Caco-2 (cell line): ENCODE data around the gene DOCK4. TPM values are rescaled to one million over a fixed set of nuclear protein-coding genes. Genes with fewer than 3 reads are reported as not detected.

ENCODE experiments used
- BruUV-seq: library from RNA; stranded (reverse); fragments of 400-500 nt; replicated peaks from 2 replicates; lab custom pipeline; 2021; lab: Mats Ljungman, UMichigan
- CTCF ChIA-PET: fragments of 300-600 bp; sonication (Branson Sonifier 250); formaldehyde crosslinking; loops from one replicate; lab custom pipeline; 2022; ENCODE audit warnings: antibody characterized with exemption; lab: Charles Lee
- POLR2A ChIA-PET: fragments of 300-600 bp; sonication (Branson Sonifier 250); formaldehyde crosslinking; loops from one replicate; lab custom pipeline; 2022; ENCODE audit warnings: antibody characterized with exemption; lab: Charles Lee
- DNase-seq, 2 experiments: peaks; one replicate each; pipeline versions ENCODE4 v3.0.0 to v3.0.0-alpha.2; 2020 to 2022
- H3K27me3 ChIP-seq: replicated peaks from 2 replicates; pipeline ENCODE4 v1.6.0; 2011; ENCODE audit warnings: low read length; ENCODE audit not compliant: control insufficient read depth, insufficient read depth
- H3K36me3 ChIP-seq: 2 replicates; pipeline ENCODE4 v1.5.1; 2011; ENCODE audit warnings: low read length; ENCODE audit not compliant: control insufficient read depth, insufficient read depth
- H3K4me1 ChIP-seq: fragments of 250-450 bp; sonication (Bioruptor Pico); 2 replicates; pipeline ENCODE4 v1.5.1; 2020; ENCODE audit warnings: mild to moderate bottlenecking
- H3K4me3 ChIP-seq: 2 replicates; pipeline ENCODE4 v1.5.1; 2011; ENCODE audit warnings: low read depth, mild to moderate bottlenecking, control low read depth, low read length
- H3K9me3 ChIP-seq: fragments of 250-450 bp; sonication (Bioruptor Pico); 2 replicates; pipeline ENCODE4 v1.5.1; 2020; ENCODE audit warnings: mild to moderate bottlenecking, moderate library complexity
- H3K27ac Mint-ChIP-seq: one replicate; pipeline ENCODE4 v1.8.0; 2022; ENCODE audit warnings: mixed read lengths; ENCODE audit not compliant: unreplicated experiment
- H3K27me3 Mint-ChIP-seq: one replicate; pipeline ENCODE4 v1.8.0; 2022; ENCODE audit warnings: mixed read lengths; ENCODE audit not compliant: insufficient read depth, unreplicated experiment
- H3K36me3 Mint-ChIP-seq: one replicate; pipeline ENCODE4 v1.8.0; 2022; ENCODE audit warnings: mild to moderate bottlenecking, mixed read lengths; ENCODE audit not compliant: insufficient read depth, unreplicated experiment
- H3K4me1 Mint-ChIP-seq: one replicate; pipeline ENCODE4 v1.8.0; 2022; ENCODE audit warnings: low read depth, mixed read lengths; ENCODE audit not compliant: unreplicated experiment
- H3K4me3 Mint-ChIP-seq: one replicate; pipeline ENCODE4 v1.8.0; 2022; ENCODE audit warnings: mild to moderate bottlenecking, moderate library complexity, mixed read lengths; ENCODE audit not compliant: unreplicated experiment
- H3K9me3 Mint-ChIP-seq: one replicate; pipeline ENCODE4 v1.8.0; 2022; ENCODE audit warnings: mixed read lengths; ENCODE audit not compliant: unreplicated experiment
- intact Hi-C: fragments of 100-400 bp; cut with micrococcal nuclease; formaldehyde crosslinking; loops from one replicate; pipeline ENCODE4 v1.10.0; 2022; ENCODE audit not compliant: unreplicated experiment
- total RNA-seq: library from RNA; stranded (reverse); gene quantifications from 2 replicates; pipeline ENCODE4 v1.2.3, GENCODE V29; 2022
- TF ChIP-seq, protein P1 (sequence below), 2 experiments: fragments of 200-600 bp in 1 of 2; IDR thresholded peaks; 1 replicate in 1 of 2; 2 replicates in 1 of 2; pipeline versions ENCODE4 v1.5.1 to v1.8.0; 2011 to 2022; ENCODE audit warnings: antibody characterized with exemption in 1 of 2, control low read depth in 1 of 2, inconsistent platforms in 1 of 2, low read depth in 1 of 2, low read length in 1 of 2, mild to moderate bottlenecking in 1 of 2, moderate library complexity in 1 of 2; ENCODE audit not compliant: insufficient read depth in 1 of 2, severe bottlenecking in 1 of 2, unreplicated experiment in 1 of 2

Gene DOCK4
- total RNA-seq, 1 experiment from 2014 or later, result 2.0 TPM

- CTCF ChIA-PET, result no interaction called here
- H3K27me3 Mint-ChIP-seq, result no peaks in the 10 kb centered on the region
- H3K4me1 Mint-ChIP-seq, result no peaks in the 10 kb centered on the region
- H3K4me3 ChIP-seq, result no peak overlapping the region
- no peaks in the 10 kb centered on the region for H3K36me3 Mint-ChIP-seq
- no peak overlapping the region for H3K4me3 Mint-ChIP-seq
- H3K4me1 ChIP-seq, result no peaks in the 10 kb centered on the region
- DNase-seq, result no peak
- no peak overlapping the region for H3K27ac Mint-ChIP-seq
- no peaks in the 10 kb centered on the region for H3K36me3 ChIP-seq
- TF ChIP-seq, protein P1, sequence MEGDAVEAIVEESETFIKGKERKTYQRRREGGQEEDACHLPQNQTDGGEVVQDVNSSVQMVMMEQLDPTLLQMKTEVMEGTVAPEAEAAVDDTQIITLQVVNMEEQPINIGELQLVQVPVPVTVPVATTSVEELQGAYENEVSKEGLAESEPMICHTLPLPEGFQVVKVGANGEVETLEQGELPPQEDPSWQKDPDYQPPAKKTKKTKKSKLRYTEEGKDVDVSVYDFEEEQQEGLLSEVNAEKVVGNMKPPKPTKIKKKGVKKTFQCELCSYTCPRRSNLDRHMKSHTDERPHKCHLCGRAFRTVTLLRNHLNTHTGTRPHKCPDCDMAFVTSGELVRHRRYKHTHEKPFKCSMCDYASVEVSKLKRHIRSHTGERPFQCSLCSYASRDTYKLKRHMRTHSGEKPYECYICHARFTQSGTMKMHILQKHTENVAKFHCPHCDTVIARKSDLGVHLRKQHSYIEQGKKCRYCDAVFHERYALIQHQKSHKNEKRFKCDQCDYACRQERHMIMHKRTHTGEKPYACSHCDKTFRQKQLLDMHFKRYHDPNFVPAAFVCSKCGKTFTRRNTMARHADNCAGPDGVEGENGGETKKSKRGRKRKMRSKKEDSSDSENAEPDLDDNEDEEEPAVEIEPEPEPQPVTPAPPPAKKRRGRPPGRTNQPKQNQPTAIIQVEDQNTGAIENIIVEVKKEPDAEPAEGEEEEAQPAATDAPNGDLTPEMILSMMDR (IDR thresholded peaks at IDR 0.05; ENCODE audit: insufficient read depth in 1 of 2, low read depth in 1 of 2, low read length in 1 of 2, severe bottlenecking in 1 of 2, unreplicated experiment in 1 of 2), result no peak
- POLR2A ChIA-PET, result no interaction called here
- H3K9me3 ChIP-seq, result no peaks in the 10 kb centered on the region
- BruUV-seq, result no TSS peak
- no peaks in the 10 kb centered on the region for H3K9me3 Mint-ChIP-seq
- intact Hi-C loops, result no loop called here
- no peaks in the 10 kb centered on the region for H3K27me3 ChIP-seq
These were observed 18.0 kb upstream of the DOCK4 start for GRCh38 chr7:112224186-112224585.

GRCh38 chr7:112223310-112223709 lies 17.1 kb upstream of the DOCK4 start:
- ChIA-PET POLR2A (no interaction called here), CTCF (no interaction called here)
- Histone ChIP-seq H3K4me3 (no peak overlapping the region), H3K36me3 (no peaks in the 10 kb centered on the region), H3K4me1 (no peaks in the 10 kb centered on the region), H3K9me3 (no peaks in the 10 kb centered on the region), H3K27me3 (no peaks in the 10 kb centered on the region)
- no peaks in the 10 kb centered on the region for H3K36me3 Mint-ChIP-seq
- H3K27me3 Mint-ChIP-seq, result no peaks in the 10 kb centered on the region
- TF ChIP-seq, protein P1 (IDR thresholded peaks at IDR 0.05; ENCODE audit: insufficient read depth in 1 of 2, low read depth in 1 of 2, low read length in 1 of 2, severe bottlenecking in 1 of 2, unreplicated experiment in 1 of 2), result no peak
- H3K4me1 Mint-ChIP-seq, result no peaks in the 10 kb centered on the region
- H3K4me3 Mint-ChIP-seq, result no peak overlapping the region
- intact Hi-C loops, result no loop called here
- BruUV-seq, result no TSS peak
- H3K9me3 Mint-ChIP-seq, result no peaks in the 10 kb centered on the region
- no peak overlapping the region for H3K27ac Mint-ChIP-seq
- DNase-seq, result no peak

GRCh38 chr7:112220877-112221434 lies 14.8 kb upstream of the DOCK4 start:
- no peaks in the 10 kb centered on the region for H3K36me3 ChIP-seq
- Mint-ChIP-seq H3K36me3 (no peaks in the 10 kb centered on the region), H3K4me3 (no peak overlapping the region), H3K9me3 (no peaks in the 10 kb centered on the region), H3K4me1 (peaks cover 6% of the 10 kb centered on the region), H3K27ac (no peak overlapping the region), H3K27me3 (no peaks in the 10 kb centered on the region)
- H3K9me3 ChIP-seq, result no peaks in the 10 kb centered on the region
- TF ChIP-seq, protein P1 (IDR thresholded peaks at IDR 0.05; ENCODE audit: insufficient read depth in 1 of 2, low read depth in 1 of 2, low read length in 1 of 2, severe bottlenecking in 1 of 2, unreplicated experiment in 1 of 2), result no peak
- BruUV-seq, result no TSS peak
- ChIA-PET CTCF (interaction anchor here (0.6 kb wide), 1 partner anchor 1948 kb away, joined by 5 read pairs; no protein-coding TSS in a partner anchor), POLR2A (no interaction called here)
- no peak for DNase-seq
- H3K27me3 ChIP-seq, result no peaks in the 10 kb centered on the region
- H3K4me3 ChIP-seq, result no peak overlapping the region
- no peaks in the 10 kb centered on the region for H3K4me1 ChIP-seq
- intact Hi-C loops, result no loop called here
